ENCODE measurements around the gene SLC22A4.

SLC22A4 gene

GRCh38 chr5:132376694-132377641, 82.8 kb downstream of the SLC22A4 start:
- Histone ChIP-seq H3K4me3 (ENCODE audit: low read depth in 1 of 2, low read length in 2 of 2) (no peak overlapping the region), H3K27me3 (ENCODE audit: control insufficient read depth in 1 of 2, insufficient read depth in 2 of 2, low read length in 2 of 2) (no peaks in the 10 kb centered on the region), H3K4me1 (ENCODE audit: control insufficient read depth in 1 of 2, insufficient read depth in 2 of 2, low read length in 2 of 2) (peaks cover 0 to 14% of the 10 kb centered on the region in 2 donors), H3K9ac (ENCODE audit: low read depth in 1 of 2, low read length in 2 of 2) (no peak overlapping the region), H3K36me3 (ENCODE audit: control insufficient read depth in 1 of 2, insufficient read depth in 2 of 2, low read length in 2 of 2) (peaks cover 5 to 16% of the 10 kb centered on the region in 2 donors), H3K27ac (ENCODE audit: low read depth, low read length) (no peak overlapping the region), H3K9me3 (ENCODE audit: control insufficient read depth in 1 of 2, low read length in 2 of 2) (no peaks in the 10 kb centered on the region)

- Histone ChIP-seq H3K9me3 (ENCODE audit: control insufficient read depth in 1 of 2, low read length in 2 of 2) (no peaks in the 10 kb centered on the region), H3K36me3 (ENCODE audit: control insufficient read depth in 1 of 2, insufficient read depth in 2 of 2, low read length in 2 of 2) (peaks cover 5 to 11% of the 10 kb centered on the region in 2 donors), H3K27ac (ENCODE audit: low read depth, low read length) (no peak overlapping the region), H3K4me3 (ENCODE audit: low read depth in 1 of 2, low read length in 2 of 2) (no peak overlapping the region), H3K9ac (ENCODE audit: low read depth in 1 of 2, low read length in 2 of 2) (no peak overlapping the region), H3K27me3 (ENCODE audit: control insufficient read depth in 1 of 2, insufficient read depth in 2 of 2, low read length in 2 of 2) (no peaks in the 10 kb centered on the region), H3K4me1 (ENCODE audit: control insufficient read depth in 1 of 2, insufficient read depth in 2 of 2, low read length in 2 of 2) (peaks cover 0 to 7% of the 10 kb centered on the region in 2 donors)
Measured at GRCh38 chr5:132377738-132378137, 83.5 kb downstream of the SLC22A4 start.

- H3K27ac ChIP-seq (ENCODE audit: low read depth, low read length), result no peak overlapping the region
Measured at GRCh38 chr5:132378580-132378979, 84.4 kb downstream of the SLC22A4 start.

GRCh38 chr5:132380047-132380446, 85.9 kb downstream of the SLC22A4 start:
- Histone ChIP-seq H3K4me1 (ENCODE audit: control insufficient read depth in 1 of 2, insufficient read depth in 2 of 2, low read length in 2 of 2) (peaks cover 0 to 5% of the 10 kb centered on the region in 2 donors), H3K9me3 (ENCODE audit: control insufficient read depth in 1 of 2, low read length in 2 of 2) (no peaks in the 10 kb centered on the region), H3K4me3 (ENCODE audit: low read depth in 1 of 2, low read length in 2 of 2) (no peak overlapping the region), H3K27ac (ENCODE audit: low read depth, low read length) (no peak overlapping the region), H3K9ac (ENCODE audit: low read depth in 1 of 2, low read length in 2 of 2) (no peak overlapping the region), H3K36me3 (ENCODE audit: control insufficient read depth in 1 of 2, insufficient read depth in 2 of 2, low read length in 2 of 2) (peaks cover 5 to 21% of the 10 kb centered on the region in 2 donors), H3K27me3 (ENCODE audit: control insufficient read depth in 1 of 2, insufficient read depth in 2 of 2, low read length in 2 of 2) (no peaks in the 10 kb centered on the region)

More at GRCh38 chr5:132378580-132378979, 84.4 kb downstream of the SLC22A4 start:
- H3K4me1 ChIP-seq (ENCODE audit: control insufficient read depth in 1 of 2, insufficient read depth in 2 of 2, low read length in 2 of 2), result peaks cover 0 to 5% of the 10 kb centered on the region in 2 donors
- no peaks in the 10 kb centered on the region for H3K9me3 ChIP-seq (ENCODE audit: control insufficient read depth in 1 of 2, low read length in 2 of 2)
- no peak overlapping the region for H3K9ac ChIP-seq (ENCODE audit: low read depth in 1 of 2, low read length in 2 of 2)
- peaks cover 5 to 11% of the 10 kb centered on the region in 2 donors for H3K36me3 ChIP-seq (ENCODE audit: control insufficient read depth in 1 of 2, insufficient read depth in 2 of 2, low read length in 2 of 2)
- H3K4me3 ChIP-seq (ENCODE audit: low read depth in 1 of 2, low read length in 2 of 2), result no peak overlapping the region
- H3K27me3 ChIP-seq (ENCODE audit: control insufficient read depth in 1 of 2, insufficient read depth in 2 of 2, low read length in 2 of 2), result no peaks in the 10 kb centered on the region

GRCh38 chr5:132380741-132381140, 86.5 kb downstream of the SLC22A4 start:
- peaks cover 5 to 21% of the 10 kb centered on the region in 2 donors for H3K36me3 ChIP-seq (ENCODE audit: control insufficient read depth in 1 of 2, insufficient read depth in 2 of 2, low read length in 2 of 2)
- H3K4me3 ChIP-seq (ENCODE audit: low read depth in 1 of 2, low read length in 2 of 2), result no peak overlapping the region
- H3K27ac ChIP-seq (ENCODE audit: low read depth, low read length), result no peak overlapping the region
- no peaks in the 10 kb centered on the region for H3K27me3 ChIP-seq (ENCODE audit: control insufficient read depth in 1 of 2, insufficient read depth in 2 of 2, low read length in 2 of 2)
- H3K4me1 ChIP-seq (ENCODE audit: control insufficient read depth in 1 of 2, insufficient read depth in 2 of 2, low read length in 2 of 2), result peaks cover 3 to 12% of the 10 kb centered on the region in 2 donors
- no peak overlapping the region for H3K9ac ChIP-seq (ENCODE audit: low read depth in 1 of 2, low read length in 2 of 2)
- H3K9me3 ChIP-seq (ENCODE audit: control insufficient read depth in 1 of 2, low read length in 2 of 2), result no peaks in the 10 kb centered on the region

- H3K9me3 ChIP-seq (ENCODE audit: control insufficient read depth in 1 of 2, low read length in 2 of 2), result no peaks in the 10 kb centered on the region
- H3K9ac ChIP-seq (ENCODE audit: low read depth in 1 of 2, low read length in 2 of 2), result no peak overlapping the region
- no peak overlapping the region for H3K4me3 ChIP-seq (ENCODE audit: low read depth in 1 of 2, low read length in 2 of 2)
- peaks cover 5 to 21% of the 10 kb centered on the region in 2 donors for H3K36me3 ChIP-seq (ENCODE audit: control insufficient read depth in 1 of 2, insufficient read depth in 2 of 2, low read length in 2 of 2)
- H3K27me3 ChIP-seq (ENCODE audit: control insufficient read depth in 1 of 2, insufficient read depth in 2 of 2, low read length in 2 of 2), result no peaks in the 10 kb centered on the region
- H3K27ac ChIP-seq (ENCODE audit: low read depth, low read length), result no peak overlapping the region
- H3K4me1 ChIP-seq (ENCODE audit: control insufficient read depth in 1 of 2, insufficient read depth in 2 of 2, low read length in 2 of 2), result peaks cover 10 to 19% of the 10 kb centered on the region in 2 donors
Measured at GRCh38 chr5:132381614-132382013, 87.4 kb downstream of the SLC22A4 start.

GRCh38 chr5:132383261-132383660, 89.1 kb downstream of the SLC22A4 start:
- peaks cover 5 to 16% of the 10 kb centered on the region in 2 donors for H3K36me3 ChIP-seq (ENCODE audit: control insufficient read depth in 1 of 2, insufficient read depth in 2 of 2, low read length in 2 of 2)
- no peak overlapping the region for H3K27ac ChIP-seq (ENCODE audit: low read depth, low read length)

GRCh38 chr5:132383984-132384383, 89.8 kb downstream of the SLC22A4 start:
- Histone ChIP-seq H3K9ac (ENCODE audit: low read depth in 1 of 2, low read length in 2 of 2) (no peak overlapping the region), H3K4me3 (ENCODE audit: low read depth in 1 of 2, low read length in 2 of 2) (no peak overlapping the region)

More at GRCh38 chr5:132383261-132383660, 89.1 kb downstream of the SLC22A4 start:
- H3K4me1 ChIP-seq (ENCODE audit: control insufficient read depth in 1 of 2, insufficient read depth in 2 of 2, low read length in 2 of 2), result peaks cover 27 to 34% of the 10 kb centered on the region in 2 donors
- H3K9ac ChIP-seq (ENCODE audit: low read depth in 1 of 2, low read length in 2 of 2), result no peak overlapping the region
- H3K9me3 ChIP-seq (ENCODE audit: control insufficient read depth in 1 of 2, low read length in 2 of 2), result no peaks in the 10 kb centered on the region
- H3K4me3 ChIP-seq (ENCODE audit: low read depth in 1 of 2, low read length in 2 of 2), result no peak overlapping the region
- no peaks in the 10 kb centered on the region for H3K27me3 ChIP-seq (ENCODE audit: control insufficient read depth in 1 of 2, insufficient read depth in 2 of 2, low read length in 2 of 2)

GRCh38 chr5:132384506-132385050, 90.4 kb downstream of the SLC22A4 start:
- Histone ChIP-seq H3K9ac (ENCODE audit: low read depth in 1 of 2, low read length in 2 of 2) (no peak overlapping the region), H3K9me3 (ENCODE audit: control insufficient read depth in 1 of 2, low read length in 2 of 2) (no peaks in the 10 kb centered on the region), H3K36me3 (ENCODE audit: control insufficient read depth in 1 of 2, insufficient read depth in 2 of 2, low read length in 2 of 2) (peaks cover 5 to 15% of the 10 kb centered on the region in 2 donors), H3K27me3 (ENCODE audit: control insufficient read depth in 1 of 2, insufficient read depth in 2 of 2, low read length in 2 of 2) (no peaks in the 10 kb centered on the region), H3K27ac (ENCODE audit: low read depth, low read length) (no peak overlapping the region), H3K4me3 (ENCODE audit: low read depth in 1 of 2, low read length in 2 of 2) (no peak overlapping the region), H3K4me1 (ENCODE audit: control insufficient read depth in 1 of 2, insufficient read depth in 2 of 2, low read length in 2 of 2) (peaks cover 40 to 45% of the 10 kb centered on the region in 2 donors)

More at GRCh38 chr5:132383984-132384383, 89.8 kb downstream of the SLC22A4 start:
- Histone ChIP-seq H3K27me3 (ENCODE audit: control insufficient read depth in 1 of 2, insufficient read depth in 2 of 2, low read length in 2 of 2) (no peaks in the 10 kb centered on the region), H3K9me3 (ENCODE audit: control insufficient read depth in 1 of 2, low read length in 2 of 2) (no peaks in the 10 kb centered on the region), H3K36me3 (ENCODE audit: control insufficient read depth in 1 of 2, insufficient read depth in 2 of 2, low read length in 2 of 2) (peaks cover 5 to 10% of the 10 kb centered on the region in 2 donors), H3K27ac (ENCODE audit: low read depth, low read length) (no peak overlapping the region), H3K4me1 (ENCODE audit: control insufficient read depth in 1 of 2, insufficient read depth in 2 of 2, low read length in 2 of 2) (peaks cover 34 to 40% of the 10 kb centered on the region in 2 donors)
